ENCODE measurements around the gene TRIM41.

GRCh38 chr5:181236954-181237641 is 14.0 kb downstream of the TRIM41 start:
- TF ChIP-seq ATF4 (CRISPR knock-in tag; IDR thresholded peaks at IDR 0.05) (no peak), TRIM24 (IDR thresholded peaks at IDR 0.05) (no peak), CHD4 (IDR thresholded peaks at IDR 0.05; ENCODE audit: insufficient read depth, insufficient replicate concordance, low read depth, low read length, poor library complexity, severe bottlenecking) (no peak), RFX1 (IDR thresholded peaks at IDR 0.05) (no peak)

All from K562 (cell line).